Muscle of arm (tissue), 12 donors: Measurements from ENCODE around the gene EXOG. TPM values are rescaled to one million over a fixed set of nuclear protein-coding genes. Genes with fewer than 3 reads are reported as not detected.

ENCODE experiments used
- DNase-seq: peaks from one replicate; pipeline ENCODE4 v3.0.0-alpha.2; 2013
- polyA plus RNA-seq, 12 donors: library from polyadenylated mRNA; unstranded; fragments of 120-200 nt; gene quantifications; one replicate each; pipeline ENCODE4 v1.2.1, GENCODE V29; 2013; ENCODE audit not compliant: insufficient read length in 12 of 12

The EXOG gene
- polyA plus RNA-seq, 12 donors: 9.1 to 25.4 (median 17.0) TPM; not detected in 1

- DNase-seq: peak; percentile 15
These were observed 46.5 kb downstream of the EXOG start for GRCh38 chr3:38542401-38543298.

GRCh38 chr3:38543586-38543985 is 47.4 kb downstream of the EXOG start:
- peak; percentile 20 for DNase-seq

- no peak for DNase-seq
These were observed 48.8 kb downstream of the EXOG start for GRCh38 chr3:38544926-38545325.

GRCh38 chr3:38545550-38545949 is 49.4 kb downstream of the EXOG start:
- DNase-seq: no peak

GRCh38 chr3:38545983-38546382 is 49.8 kb downstream of the EXOG start:
- DNase-seq: no peak

GRCh38 chr3:38548154-38548931 is 52.2 kb downstream of the EXOG start:
- DNase-seq: no peak

GRCh38 chr3:38549082-38549481 is 52.9 kb downstream of the EXOG start:
- DNase-seq: no peak

GRCh38 chr3:38549486-38549885 is 53.3 kb downstream of the EXOG start:
- no peak for DNase-seq

- no peak for DNase-seq
These were observed 54.1 kb downstream of the EXOG start for GRCh38 chr3:38549957-38550840.

- no peak for DNase-seq
These were observed 55.1 kb downstream of the EXOG start for GRCh38 chr3:38551026-38551832.

GRCh38 chr3:38552364-38552763 is 56.2 kb downstream of the EXOG start:
- no peak for DNase-seq

- DNase-seq: no peak
These were observed 56.9 kb downstream of the EXOG start for GRCh38 chr3:38553071-38553470.

GRCh38 chr3:38554127-38554827 is 58.1 kb downstream of the EXOG start:
- DNase-seq: no peak

GRCh38 chr3:38555149-38555840 is 59.2 kb downstream of the EXOG start:
- DNase-seq: no peak

- DNase-seq: no peak
These were observed 59.8 kb downstream of the EXOG start for GRCh38 chr3:38555926-38556325.

GRCh38 chr3:38556640-38557358 is 60.7 kb downstream of the EXOG start:
- no peak for DNase-seq

GRCh38 chr3:38558864-38559263 is 62.7 kb downstream of the EXOG start:
- no peak for DNase-seq

- no peak for DNase-seq
These were observed 64.1 kb downstream of the EXOG start for GRCh38 chr3:38560284-38560683.
